Neuronal stem cell (in vitro differentiated cells): ENCODE data around the gene THRSP. TPM values are rescaled to one million over a fixed set of nuclear protein-coding genes. Genes with fewer than 3 reads are reported as not detected.
"Not testable (repeated sequence)": the region's sequence is repeated elsewhere in the genome, so short reads cannot be mapped to it uniquely, and the experiment has no call there.

ENCODE experiments used
- DNase-seq: peaks from one replicate; pipeline ENCODE4 v3.0.0-alpha.2; 2013; ENCODE audit warnings: low spot score
- H2AFZ ChIP-seq: one replicate; pipeline ENCODE4 v1.6.1; 2013; ENCODE audit warnings: mild to moderate bottlenecking, low read length, inconsistent platforms
- H2AK5ac ChIP-seq: 2 replicates; pipeline ENCODE4 v1.6.1; 2013; ENCODE audit warnings: low read depth, mild to moderate bottlenecking, inconsistent platforms, low read length, moderate library complexity, mixed read lengths
- H2BK120ac ChIP-seq: 2 replicates; pipeline ENCODE4 v1.6.1; 2013; ENCODE audit warnings: low read depth, mild to moderate bottlenecking, inconsistent platforms, low read length, moderate library complexity, mixed read lengths
- H2BK12ac ChIP-seq: one replicate; pipeline ENCODE4 v1.6.1; 2013; ENCODE audit warnings: low read length, inconsistent platforms
- H2BK15ac ChIP-seq: 2 replicates; pipeline ENCODE4 v1.6.1; 2013; ENCODE audit warnings: mild to moderate bottlenecking, low read length, inconsistent platforms, mixed read lengths
- H2BK5ac ChIP-seq: one replicate; pipeline ENCODE4 v1.6.1; 2013; ENCODE audit warnings: inconsistent platforms, mild to moderate bottlenecking, low read length, moderate library complexity
- H3K14ac ChIP-seq: one replicate; pipeline ENCODE4 v1.6.1; 2013; ENCODE audit warnings: low read length, inconsistent platforms
- H3K18ac ChIP-seq: 2 replicates; pipeline ENCODE4 v1.6.1; 2013; ENCODE audit warnings: low read length, inconsistent platforms
- H3K23ac ChIP-seq: 2 replicates; pipeline ENCODE4 v1.6.1; 2013; ENCODE audit warnings: low read depth, mild to moderate bottlenecking, mixed read lengths, low read length, inconsistent platforms; ENCODE audit not compliant: poor library complexity
- H3K27ac ChIP-seq: replicated peaks from 3 replicates; pipeline ENCODE4 v1.5.1; 2013; ENCODE audit warnings: low read length, inconsistent platforms
- H3K27me3 ChIP-seq, 3 experiments: 2 replicates each; pipeline ENCODE4 v1.6.1; 2013; ENCODE audit warnings: low read length in 3 of 3, mild to moderate bottlenecking in 2 of 3, inconsistent platforms in 1 of 3, low read depth in 1 of 3, mixed read lengths in 1 of 3, moderate library complexity in 1 of 3; ENCODE audit not compliant: control insufficient read depth in 3 of 3, insufficient read depth in 3 of 3
- H3K36me3 ChIP-seq, 2 donors: replicated peaks in 1 of 2; 2 replicates each; pipeline ENCODE4 v1.6.1; 2013; ENCODE audit warnings: low read length in 2 of 2; ENCODE audit not compliant: control insufficient read depth in 2 of 2, insufficient read depth in 2 of 2
- H3K4ac ChIP-seq: 2 replicates; pipeline ENCODE4 v1.6.1; 2013; ENCODE audit warnings: inconsistent platforms, mild to moderate bottlenecking, low read length, moderate library complexity
- H3K4me1 ChIP-seq, 2 donors: 1 replicate in 1 of 2; 2 replicates in 1 of 2; pipeline ENCODE4 v1.6.1; 2013; ENCODE audit warnings: low read length in 2 of 2, low read depth in 1 of 2; ENCODE audit not compliant: control insufficient read depth in 2 of 2, insufficient read depth in 1 of 2
- H3K4me2 ChIP-seq: one replicate; pipeline ENCODE4 v1.6.1; 2013; ENCODE audit warnings: mild to moderate bottlenecking, low read length, inconsistent platforms; ENCODE audit not compliant: insufficient read depth, poor library complexity, severe bottlenecking
- H3K4me3 ChIP-seq, 2 donors: 2 replicates each; pipeline ENCODE4 v1.5.1; 2013; ENCODE audit warnings: low read length in 2 of 2, mild to moderate bottlenecking in 2 of 2, inconsistent platforms in 1 of 2, moderate library complexity in 1 of 2
- H3K79me1 ChIP-seq: one replicate; pipeline ENCODE4 v1.6.1; 2013; ENCODE audit warnings: low read depth, mild to moderate bottlenecking, inconsistent platforms, low read length, moderate library complexity
- H3K9ac ChIP-seq: one replicate; pipeline ENCODE4 v1.6.1; 2013; ENCODE audit warnings: mild to moderate bottlenecking, low read depth, low read length, inconsistent platforms; ENCODE audit not compliant: poor library complexity
- H3K9me3 ChIP-seq, 2 donors: replicated peaks in 1 of 2; 2 replicates each; pipeline versions ENCODE3 to v1.6.1; 2013; ENCODE audit warnings: low read length in 2 of 2, mild to moderate bottlenecking in 2 of 2, inconsistent platforms in 1 of 2, low read depth in 1 of 2, mixed read lengths in 1 of 2, moderate library complexity in 1 of 2; ENCODE audit not compliant: control insufficient read depth in 2 of 2, insufficient read depth in 1 of 2
- H4K8ac ChIP-seq: one replicate; pipeline ENCODE4 v1.6.1; 2013; ENCODE audit warnings: low read depth, mild to moderate bottlenecking, inconsistent platforms, low read length, moderate library complexity
- H4K91ac ChIP-seq: one replicate; pipeline ENCODE4 v1.6.1; 2013; ENCODE audit warnings: low read length, low read depth, mild to moderate bottlenecking, inconsistent platforms; ENCODE audit not compliant: poor library complexity
- WGBS, 2 donors: extraction: QIAGEN DNeasy Blood & Tissue Kit; methylation state at CpG; one replicate each; pipeline ENCODE4 v1.1.7; 2013; ENCODE audit warnings: missing lambda C conversion rate in 2 of 2, mixed read lengths in 1 of 2; ENCODE audit not compliant: insufficient read length in 2 of 2, insufficient replicate concordance in 1 of 2; ENCODE audit errors: extremely low coverage in 2 of 2; 5-methylcytosine and 5-hydroxymethylcytosine counted together
- polyA plus RNA-seq, 2 experiments: library from polyadenylated mRNA; stranded (reverse); fragments of 200-250 nt; gene quantifications; one replicate each; pipeline ENCODE4 v1.2.3, GENCODE V29; 2013

THRSP gene, protein sequence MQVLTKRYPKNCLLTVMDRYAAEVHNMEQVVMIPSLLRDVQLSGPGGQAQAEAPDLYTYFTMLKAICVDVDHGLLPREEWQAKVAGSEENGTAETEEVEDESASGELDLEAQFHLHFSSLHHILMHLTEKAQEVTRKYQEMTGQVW
- not detected for polyA plus RNA-seq (2013, experiment 1 of 2)
- not detected for polyA plus RNA-seq (2013, experiment 2 of 2)

- Histone ChIP-seq H4K91ac (no peak within 1 kb of the TSS), H4K8ac (no peak within 1 kb of the TSS), H3K27me3 (no peaks in the 10 kb centered on the region), H3K18ac (no peak within 1 kb of the TSS), H2BK12ac (no peak within 1 kb of the TSS), H3K14ac (no peak within 1 kb of the TSS), H2BK5ac (no peak within 1 kb of the TSS), H3K9ac (no peak within 1 kb of the TSS), H3K79me1 (peaks cover 2% of the 10 kb centered on the region), H3K4me1 (no peaks in the 10 kb centered on the region), H2BK15ac (no peak within 1 kb of the TSS), H3K4ac (no peak within 1 kb of the TSS), H3K27ac (no peak within 1 kb of the TSS), H3K4me3 (peak within 1 kb of the TSS in 1 of 2 donors; percentile 0), H3K9me3 (peaks cover 2 to 5% of the 10 kb centered on the region in 2 donors), H3K23ac (peak within 1 kb of the TSS; percentile 16), H2AFZ (no peak within 1 kb of the TSS), H3K36me3 (peaks cover 5 to 14% of the 10 kb centered on the region in 2 donors), H3K4me2 (no peak within 1 kb of the TSS), H2BK120ac (no peak within 1 kb of the TSS), H2AK5ac (no peak within 1 kb of the TSS)
- no peak for DNase-seq
- WGBS, 2 donors = no CpG with 5 or more reads among the region's 14 CpGs
Measured at GRCh38 chr11:78063440-78064181, at the start of gene THRSP. TSS of gene THRSP (plus strand) at chr11:78063861. CDS start at chr11:78063882, 21 bp downstream.

- H2BK15ac ChIP-seq, H3K27ac ChIP-seq, H2BK12ac ChIP-seq, H2BK120ac ChIP-seq, H3K9me3 ChIP-seq, H3K14ac ChIP-seq, H3K27me3 ChIP-seq, H3K4ac ChIP-seq, H3K4me1 ChIP-seq, H4K91ac ChIP-seq, H3K79me1 ChIP-seq, H2BK5ac ChIP-seq, H3K9ac ChIP-seq, H2AK5ac ChIP-seq, H3K4me3 ChIP-seq, H3K36me3 ChIP-seq, H3K18ac ChIP-seq, H4K8ac ChIP-seq, DNase-seq, H2AFZ ChIP-seq, H3K4me2 ChIP-seq, H3K23ac ChIP-seq: not testable (repeated sequence)
- no CpG with 5 or more reads among the region's 6 CpGs for WGBS, 2 donors
Measured at GRCh38 chr11:78014937-78015520, 48.6 kb upstream of the THRSP start.

DNA sequence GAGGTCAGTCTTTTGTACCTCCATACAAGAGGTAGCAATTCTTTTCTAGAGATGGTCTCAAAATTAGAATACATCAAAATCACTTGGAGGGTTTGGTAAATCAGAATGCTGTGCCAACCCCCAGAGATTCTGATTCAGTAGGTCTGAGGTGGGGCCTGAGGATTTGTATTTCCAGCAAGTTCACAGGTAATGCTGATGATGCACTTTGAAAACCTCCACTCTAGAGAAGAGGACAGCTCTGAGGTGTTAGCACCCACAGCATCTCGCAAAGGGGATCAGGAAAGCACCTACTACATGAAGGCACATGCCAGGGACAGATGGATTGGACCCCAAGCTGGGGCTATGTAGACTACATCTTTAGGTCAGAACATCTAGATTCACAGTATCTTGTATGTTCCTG is 47.8 kb upstream of the THRSP start:
- Histone ChIP-seq H3K4me2 (no peak overlapping the region), H3K14ac (no peak overlapping the region), H2BK12ac (no peak overlapping the region), H3K4me3 (no peak overlapping the region), H3K27me3 (peaks cover 0 to 6% (median 0%) of the 10 kb centered on the region in 3 experiments), H2BK5ac (no peak overlapping the region), H2BK120ac (no peak overlapping the region), H3K4ac (no peak overlapping the region), H3K18ac (no peak overlapping the region), H2AFZ (no peak overlapping the region), H3K9me3 (peaks cover 0 to 2% of the 10 kb centered on the region in 2 donors), H3K4me1 (peaks cover 2 to 10% of the 10 kb centered on the region in 2 donors), H2BK15ac (no peak overlapping the region), H2AK5ac (no peak overlapping the region), H3K23ac (no peak overlapping the region), H3K9ac (no peak overlapping the region), H3K36me3 (peaks cover 0 to 3% of the 10 kb centered on the region in 2 donors), H3K79me1 (no peaks in the 10 kb centered on the region), H4K8ac (no peak overlapping the region), H4K91ac (no peak overlapping the region), H3K27ac (no peak overlapping the region)
- DNase-seq = no peak
- no CpG with 5 or more reads among the region's 1 CpG for WGBS, 2 donors

DNA sequence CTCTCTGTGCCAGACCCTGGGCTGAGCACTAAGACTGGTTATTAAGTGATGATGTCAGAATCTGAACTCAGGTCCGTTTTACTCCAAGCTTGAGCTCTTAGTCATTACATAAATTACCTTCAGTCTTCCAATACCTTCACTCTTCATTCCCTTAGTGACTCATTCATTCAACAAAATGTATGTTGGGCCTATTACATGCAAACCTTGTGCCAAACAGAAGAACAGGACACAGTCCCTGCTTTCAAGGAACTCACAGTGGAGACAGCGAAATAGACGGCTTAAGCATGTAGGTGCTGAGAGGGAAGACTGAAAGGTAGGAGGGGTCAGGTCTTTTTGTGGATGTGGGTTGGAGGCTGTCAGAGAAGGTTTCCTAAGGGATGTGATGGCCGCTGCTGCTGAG is 43.9 kb upstream of the THRSP start:
- no peak overlapping the region for H3K14ac ChIP-seq
- H3K27ac ChIP-seq = no peak overlapping the region
- no peak overlapping the region for H2AK5ac ChIP-seq
- peak overlapping the region; percentile 67 for H2AFZ ChIP-seq
- WGBS, 2 donors = no CpG with 5 or more reads among the region's 4 CpGs
- H3K4me2 ChIP-seq = no peak overlapping the region
- DNase-seq = no peak
- H2BK15ac ChIP-seq = no peak overlapping the region
- peaks cover 0 to 11% (median 0%) of the 10 kb centered on the region in 3 experiments for H3K27me3 ChIP-seq
- no peak overlapping the region for H3K4me3 ChIP-seq
- H4K8ac ChIP-seq = no peak overlapping the region
- H2BK5ac ChIP-seq = no peak overlapping the region
- no peaks in the 10 kb centered on the region for H3K79me1 ChIP-seq
- H2BK12ac ChIP-seq = no peak overlapping the region
- peaks cover 2 to 10% of the 10 kb centered on the region in 2 donors for H3K4me1 ChIP-seq
- H3K4ac ChIP-seq = no peak overlapping the region
- H3K23ac ChIP-seq = no peak overlapping the region
- peaks cover 0 to 2% of the 10 kb centered on the region in 2 donors for H3K9me3 ChIP-seq
- H3K18ac ChIP-seq = no peak overlapping the region
- no peak overlapping the region for H4K91ac ChIP-seq
- H2BK120ac ChIP-seq = no peak overlapping the region
- H3K36me3 ChIP-seq = peaks cover 0 to 3% of the 10 kb centered on the region in 2 donors
- no peak overlapping the region for H3K9ac ChIP-seq
